GM20431 (cell line): ENCODE measurements around the gene FZD2.
"Not testable (repeated sequence)": the region's sequence is repeated elsewhere in the genome, so short reads cannot be mapped to it uniquely, and the experiment has no call there.

Source experiments
- in situ Hi-C: fragments of 300-500 bp; cut with MseI, MboI; formaldehyde crosslinking; loops from one replicate; pipeline ENCODE4 v1.15.0; 2020; ENCODE audit warnings: low sequenced_read_pairs; ENCODE audit not compliant: unreplicated experiment

The FZD2 gene

DNA sequence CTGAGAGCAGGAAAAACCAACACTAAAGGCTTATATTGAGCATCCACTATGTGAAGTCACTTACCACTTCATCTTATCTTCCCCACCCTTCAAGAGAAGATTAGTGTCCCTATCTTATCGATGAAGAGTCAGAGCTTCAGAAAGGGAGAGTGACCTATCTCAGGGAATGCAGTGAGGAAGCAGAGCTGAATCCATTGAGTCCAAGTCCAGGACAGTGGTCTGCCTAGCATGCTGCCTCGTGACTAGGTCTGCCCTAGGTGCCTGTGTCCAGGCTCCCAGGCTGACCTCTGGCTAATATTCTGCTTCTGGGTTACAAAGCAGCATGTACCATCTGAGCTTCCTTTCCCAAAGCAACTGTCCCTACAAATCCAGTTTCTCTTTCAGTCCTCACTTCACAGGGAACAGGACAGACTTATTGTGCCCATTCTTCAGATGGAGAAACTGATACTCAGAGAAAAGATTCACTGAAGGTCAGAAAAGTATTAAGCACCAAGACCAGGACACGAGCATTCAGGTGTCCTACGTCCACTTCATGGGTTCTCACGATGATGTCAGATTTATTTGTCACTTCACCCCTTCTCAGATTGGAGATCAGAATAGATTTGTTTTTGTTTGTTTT lies 13.3 kb upstream of the FZD2 start:
- in situ Hi-C loops, result loop anchor here (25.0 kb wide), 1 partner anchor 93 kb away; no protein-coding TSS in a partner anchor

DNA sequence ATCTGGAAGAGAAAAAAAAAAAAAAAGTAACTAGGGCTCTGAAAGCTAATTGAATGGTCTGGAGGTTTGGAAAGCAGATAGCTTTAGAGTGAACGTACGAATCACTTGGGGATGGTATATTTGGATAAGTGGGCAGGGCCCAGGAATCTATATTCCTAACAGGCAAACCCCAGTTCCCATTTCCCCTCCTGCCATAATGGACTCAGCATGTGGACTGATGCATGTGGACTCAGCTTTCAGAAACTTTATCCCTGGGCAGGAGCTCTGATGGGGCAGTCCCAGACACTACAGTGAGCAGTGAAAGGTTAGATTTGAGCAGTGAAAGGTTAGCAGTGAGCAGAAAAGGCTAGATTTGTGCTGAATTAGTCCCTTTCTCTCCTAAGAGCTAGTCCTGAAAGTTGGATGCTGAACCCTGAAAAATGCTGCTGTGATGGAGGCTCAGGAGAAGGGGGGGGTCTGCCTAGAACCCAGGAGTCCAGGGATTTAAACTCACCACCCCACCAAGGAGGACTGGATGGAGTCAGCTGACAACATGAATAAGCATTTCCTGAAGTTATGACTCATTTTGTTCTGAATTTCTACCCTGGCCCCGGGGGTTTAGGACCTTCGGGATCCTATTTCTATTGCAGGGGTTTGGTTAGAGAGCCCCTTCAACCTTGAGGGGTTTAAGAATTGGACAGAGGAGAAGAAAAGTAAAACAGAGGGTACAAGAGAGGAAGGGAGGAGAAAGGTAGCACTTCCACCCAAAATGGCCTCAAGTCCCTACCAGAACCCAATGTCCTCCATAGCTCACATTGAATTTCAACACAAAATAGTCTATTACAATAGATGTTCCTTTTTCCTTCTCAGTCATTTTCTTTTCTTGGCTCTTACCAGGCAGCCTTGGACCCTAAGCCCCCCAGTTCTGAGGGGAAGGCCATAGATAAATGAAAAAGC lies 10.3 kb upstream of the FZD2 start:
- in situ Hi-C loops, result loop anchor here (25.0 kb wide), 1 partner anchor 90 kb away; no protein-coding TSS in a partner anchor

- in situ Hi-C loops, result loop anchor here (25.0 kb wide), 1 partner anchor 90 kb away; no protein-coding TSS in a partner anchor
Observed at GRCh38 chr17:44547625-44548267, 9.5 kb upstream of the FZD2 start.

GRCh38 chr17:44548376-44549230 lies 8.7 kb upstream of the FZD2 start:
- in situ Hi-C loops, result loop anchor here (25.0 kb wide), 1 partner anchor 89 kb away; no protein-coding TSS in a partner anchor

DNA sequence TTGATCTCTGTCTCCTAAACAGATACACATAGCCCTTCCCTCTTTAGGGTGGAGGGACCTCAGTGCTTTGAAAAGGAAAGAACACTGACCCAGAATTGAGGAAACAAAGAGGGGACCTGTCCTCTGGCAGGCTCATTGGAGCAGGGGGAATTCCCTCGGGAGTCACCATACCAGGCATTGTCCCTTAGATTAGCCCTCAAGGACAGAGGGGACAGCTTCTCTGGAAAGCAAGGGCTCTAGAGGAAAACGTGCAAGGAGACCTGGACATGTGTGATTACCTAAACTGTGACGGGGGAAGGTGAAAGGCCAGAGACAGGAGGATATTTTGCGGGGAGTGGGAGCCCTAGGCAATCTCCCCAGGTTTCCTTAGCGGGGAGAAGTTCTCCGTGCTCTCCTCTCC lies 7.6 kb upstream of the FZD2 start:
- in situ Hi-C loops, result loop anchor here (25.0 kb wide), 1 partner anchor 88 kb away; no protein-coding TSS in a partner anchor

DNA sequence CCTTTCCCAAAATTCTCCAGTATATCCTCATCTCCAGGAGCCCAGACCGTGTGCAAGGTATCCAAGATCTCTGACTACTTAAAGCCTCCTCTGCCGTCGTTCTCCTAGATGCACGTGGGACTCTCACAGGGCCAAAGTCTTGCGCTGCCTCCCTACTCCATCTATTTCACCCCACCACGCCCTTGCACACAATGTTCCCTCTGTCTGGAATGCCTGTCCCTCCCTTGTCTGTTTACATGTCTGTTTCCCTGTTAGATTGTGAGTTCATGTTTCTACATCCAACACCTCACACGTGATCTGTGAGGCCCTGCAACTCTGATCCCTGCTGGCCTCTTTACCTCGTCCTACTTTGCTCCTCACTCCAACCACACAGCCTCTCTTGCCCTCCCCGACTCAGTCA lies 4.9 kb upstream of the FZD2 start:
- in situ Hi-C loops, result no loop called here

DNA sequence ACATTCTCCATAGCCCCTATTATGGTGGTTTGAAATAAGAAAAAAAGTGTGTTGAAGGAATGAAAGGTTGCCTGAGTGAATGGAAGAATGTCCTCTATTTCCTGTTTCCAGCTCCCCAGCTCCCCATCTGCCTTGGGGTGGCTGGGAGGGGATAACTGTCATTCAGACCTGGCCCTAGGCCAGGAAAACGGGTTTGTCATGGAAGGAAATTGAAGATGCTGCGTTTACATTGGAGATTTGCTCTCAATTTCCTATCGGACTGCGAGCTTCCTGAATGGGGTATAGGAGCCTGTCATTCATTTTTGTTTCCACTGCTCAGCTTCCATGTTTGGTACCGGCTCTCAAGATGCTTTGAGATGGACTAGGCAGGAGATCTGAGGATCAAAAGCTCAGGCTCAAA lies 2.2 kb upstream of the FZD2 start:
- in situ Hi-C loops, result no loop called here

DNA sequence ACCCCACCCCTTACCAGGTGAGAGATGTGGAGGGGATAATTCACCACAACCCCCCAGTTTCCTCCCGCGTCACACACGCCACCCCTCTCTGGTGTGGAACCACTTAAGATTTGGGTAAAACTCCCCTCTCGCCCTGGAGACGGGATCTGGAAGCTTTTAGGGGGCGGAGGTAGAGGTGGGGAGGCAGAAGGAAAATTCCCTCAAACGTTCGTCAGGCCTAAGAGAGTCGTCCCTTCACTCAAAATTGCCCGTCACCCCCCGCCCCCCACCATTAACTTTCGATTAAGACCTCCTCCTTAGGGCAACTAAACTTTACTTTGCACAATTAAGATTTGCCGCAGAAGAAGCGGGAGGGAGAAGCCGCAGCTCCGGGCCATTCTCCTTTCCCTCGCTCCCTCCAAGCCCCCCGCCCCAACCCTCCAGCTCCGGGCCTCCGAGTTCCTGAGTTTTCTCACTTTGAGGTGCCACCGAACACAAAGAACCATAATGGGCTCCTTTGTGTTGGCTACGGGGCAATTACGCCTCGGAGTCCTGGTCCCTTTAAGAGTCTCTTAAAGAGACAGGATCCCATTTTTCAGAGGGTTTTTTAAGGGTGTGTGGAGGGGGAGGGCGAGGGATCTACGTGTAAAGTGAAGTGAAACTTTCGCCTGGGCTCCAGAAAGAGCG lies 985 bp upstream of the FZD2 start:
- in situ Hi-C loops, result no loop called here

DNA sequence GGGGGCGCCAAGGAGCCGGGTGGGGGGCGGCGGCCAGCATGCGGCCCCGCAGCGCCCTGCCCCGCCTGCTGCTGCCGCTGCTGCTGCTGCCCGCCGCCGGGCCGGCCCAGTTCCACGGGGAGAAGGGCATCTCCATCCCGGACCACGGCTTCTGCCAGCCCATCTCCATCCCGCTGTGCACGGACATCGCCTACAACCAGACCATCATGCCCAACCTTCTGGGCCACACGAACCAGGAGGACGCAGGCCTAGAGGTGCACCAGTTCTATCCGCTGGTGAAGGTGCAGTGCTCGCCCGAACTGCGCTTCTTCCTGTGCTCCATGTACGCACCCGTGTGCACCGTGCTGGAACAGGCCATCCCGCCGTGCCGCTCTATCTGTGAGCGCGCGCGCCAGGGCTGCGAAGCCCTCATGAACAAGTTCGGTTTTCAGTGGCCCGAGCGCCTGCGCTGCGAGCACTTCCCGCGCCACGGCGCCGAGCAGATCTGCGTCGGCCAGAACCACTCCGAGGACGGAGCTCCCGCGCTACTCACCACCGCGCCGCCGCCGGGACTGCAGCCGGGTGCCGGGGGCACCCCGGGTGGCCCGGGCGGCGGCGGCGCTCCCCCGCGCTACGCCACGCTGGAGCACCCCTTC lies 484 bp downstream of the FZD2 start:
- in situ Hi-C loops, result no loop called here

DNA sequence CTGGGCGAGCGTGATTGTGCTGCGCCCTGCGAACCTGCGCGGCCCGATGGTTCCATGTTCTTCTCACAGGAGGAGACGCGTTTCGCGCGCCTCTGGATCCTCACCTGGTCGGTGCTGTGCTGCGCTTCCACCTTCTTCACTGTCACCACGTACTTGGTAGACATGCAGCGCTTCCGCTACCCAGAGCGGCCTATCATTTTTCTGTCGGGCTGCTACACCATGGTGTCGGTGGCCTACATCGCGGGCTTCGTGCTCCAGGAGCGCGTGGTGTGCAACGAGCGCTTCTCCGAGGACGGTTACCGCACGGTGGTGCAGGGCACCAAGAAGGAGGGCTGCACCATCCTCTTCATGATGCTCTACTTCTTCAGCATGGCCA lies 1.0 kb downstream of the FZD2 start:
- in situ Hi-C loops, result no loop called here

- in situ Hi-C loops, result no loop called here
Observed at GRCh38 chr17:44558710-44559633, 1.7 kb downstream of the FZD2 start.

GRCh38 chr17:44559634-44560554 lies 2.6 kb downstream of the FZD2 start:
- in situ Hi-C loops, result no loop called here

- in situ Hi-C loops, result no loop called here
Observed at GRCh38 chr17:44561237-44561623, 3.9 kb downstream of the FZD2 start.

GRCh38 chr17:44564429-44564828 lies 7.1 kb downstream of the FZD2 start:
- in situ Hi-C loops, result no loop called here

DNA sequence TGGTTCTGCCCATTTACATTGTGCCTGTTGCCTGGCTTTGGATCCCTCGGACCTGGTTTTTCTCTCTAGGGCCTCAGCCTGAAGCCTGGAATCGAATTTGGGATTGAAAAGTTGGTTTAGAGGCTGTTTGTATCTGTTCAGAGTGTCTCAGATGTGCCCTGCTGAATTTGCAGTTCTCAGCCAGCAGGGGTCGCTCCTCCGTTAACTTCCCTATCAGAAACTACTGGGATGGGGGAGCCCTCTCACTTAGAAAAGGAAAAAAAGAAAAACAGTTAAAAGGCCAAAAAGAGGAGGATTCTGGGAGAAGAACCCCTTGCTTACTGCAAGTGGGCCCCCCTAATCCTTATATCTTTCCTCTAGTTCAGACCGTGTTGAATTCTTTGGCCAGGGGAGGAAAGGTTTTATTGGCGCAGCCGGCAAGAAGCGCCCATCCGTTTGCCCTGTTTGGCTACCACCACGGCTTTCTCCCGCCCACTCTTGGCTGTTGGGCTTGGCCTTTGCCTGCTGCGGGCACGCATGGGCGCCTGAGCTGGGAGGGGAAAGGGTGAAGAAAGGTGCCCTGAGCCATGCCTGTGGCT lies 8.7 kb downstream of the FZD2 start:
- in situ Hi-C loops, result no loop called here

DNA sequence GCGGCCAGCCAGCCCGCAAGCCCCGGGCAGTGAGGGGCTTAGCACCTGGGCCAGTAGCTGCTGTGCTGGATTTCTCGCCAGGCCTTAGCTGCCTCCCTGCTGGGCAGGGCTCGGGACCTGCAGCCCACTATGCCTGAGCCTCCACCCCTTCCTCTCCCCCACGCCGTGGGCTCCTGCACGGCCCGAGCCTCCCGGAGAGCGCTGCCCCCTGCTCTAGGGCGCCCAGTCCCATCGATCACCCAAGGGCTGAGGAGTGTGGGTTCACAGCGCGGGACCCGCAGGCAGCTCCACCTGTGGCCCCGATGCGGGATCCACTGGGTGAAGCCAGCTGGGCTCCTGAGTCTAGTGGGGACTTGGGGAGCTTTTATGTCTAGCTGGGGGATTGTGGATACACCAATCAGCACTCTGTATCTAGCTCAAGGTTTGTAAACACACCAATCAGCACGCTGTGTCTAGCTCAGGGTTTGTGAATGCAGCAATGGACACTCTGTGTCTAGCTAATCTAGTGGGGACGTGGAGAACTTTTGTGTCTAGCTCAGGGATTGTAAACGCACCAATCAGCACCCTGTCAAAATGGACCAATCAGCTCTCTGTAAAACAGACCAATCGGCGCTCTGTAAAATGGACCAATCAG lies 11.1 kb downstream of the FZD2 start:
- in situ Hi-C loops, result not testable (repeated sequence)
